ENCODE results near the gene GPC6. TPM values are rescaled to one million over a fixed set of nuclear protein-coding genes. Genes with fewer than 3 reads are reported as not detected.
"Not testable (repeated sequence)": the region's sequence is repeated elsewhere in the genome, so short reads cannot be mapped to it uniquely, and the experiment has no call there.

Gene GPC6
- not detected in 2 replicates for total RNA-seq (2014; rRNA removed; shearing (Covaris generic))

DNA sequence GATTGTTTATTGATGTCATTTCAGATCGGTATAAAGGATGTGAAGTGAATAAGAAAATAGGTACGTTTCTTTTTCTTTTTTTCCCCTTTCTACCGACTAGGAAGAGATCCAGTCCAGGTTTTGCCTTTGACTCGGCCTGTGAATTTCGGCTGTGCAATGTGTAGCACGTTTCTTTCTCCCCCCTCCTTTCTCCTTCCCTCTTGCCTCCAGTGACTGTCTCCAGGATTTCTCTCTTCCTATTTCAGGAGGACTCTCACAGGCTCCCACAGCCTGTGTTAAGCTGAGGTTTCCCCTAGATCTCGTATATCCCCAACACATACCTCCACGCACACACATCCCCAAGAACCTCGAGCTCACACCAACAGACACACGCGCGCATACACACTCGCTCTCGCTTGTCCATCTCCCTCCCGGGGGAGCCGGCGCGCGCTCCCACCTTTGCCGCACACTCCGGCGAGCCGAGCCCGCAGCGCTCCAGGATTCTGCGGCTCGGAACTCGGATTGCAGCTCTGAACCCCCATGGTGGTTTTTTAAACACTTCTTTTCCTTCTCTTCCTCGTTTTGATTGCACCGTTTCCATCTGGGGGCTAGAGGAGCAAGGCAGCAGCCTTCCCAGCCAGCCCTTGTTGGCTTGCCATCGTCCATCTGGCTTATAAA is at the start of gene GPC6:
GPC6 (plus strand) TSS at position 185 of the 657 bp plus-strand sequence.
- DNase-seq (ENCODE audit: low spot score) = no peak

DNA sequence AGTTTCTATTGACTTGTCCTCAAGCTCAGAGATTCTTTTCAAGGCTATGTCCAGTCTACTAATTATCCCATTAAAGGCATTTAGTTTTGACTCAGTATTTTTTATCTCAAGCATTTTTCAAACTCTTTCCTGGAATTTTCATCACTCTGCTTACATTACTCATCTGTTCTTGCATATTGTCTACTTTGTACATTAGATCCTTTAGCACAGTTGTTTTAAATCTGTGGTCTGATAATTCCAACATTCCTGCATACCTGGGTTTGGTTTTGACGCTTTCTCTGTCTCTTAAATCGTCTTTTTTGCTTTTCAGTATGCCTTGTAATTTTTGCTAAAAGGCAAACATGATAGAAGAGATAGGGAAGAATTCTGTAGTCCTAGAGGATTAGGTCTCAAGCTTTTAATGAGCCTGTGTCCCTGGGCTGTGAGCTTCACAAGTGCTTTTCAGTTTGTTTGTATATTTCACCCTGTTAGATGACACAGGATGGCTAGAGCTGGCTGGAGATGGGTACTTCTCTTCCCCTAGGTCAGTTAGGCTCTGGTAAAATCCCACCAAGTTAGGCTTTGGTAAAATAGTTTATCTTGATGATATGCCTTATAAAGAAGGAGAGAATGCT is 46.1 kb upstream of the GPC6 start:
- DNase-seq (ENCODE audit: low spot score) = no peak

DNA sequence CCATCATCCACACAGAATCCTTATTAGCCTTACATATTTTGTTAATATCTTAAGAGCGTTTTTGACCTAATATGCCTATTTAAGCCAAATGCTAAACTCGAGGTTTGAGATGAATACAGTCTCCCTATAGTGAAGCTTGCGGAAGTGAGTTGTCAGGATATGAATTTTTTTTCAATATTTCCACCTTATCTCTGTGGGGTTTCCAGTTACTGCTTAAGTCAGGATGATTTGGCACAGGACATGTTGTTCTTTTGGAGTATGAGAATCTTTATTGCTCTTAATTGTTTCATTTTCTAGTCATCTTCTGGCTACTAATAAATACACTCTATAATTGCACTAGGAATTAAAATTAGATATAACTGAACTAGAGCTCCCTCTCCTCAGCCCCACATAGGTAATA is 44.2 kb upstream of the GPC6 start:
- DNase-seq (ENCODE audit: low spot score) = no peak

DNA sequence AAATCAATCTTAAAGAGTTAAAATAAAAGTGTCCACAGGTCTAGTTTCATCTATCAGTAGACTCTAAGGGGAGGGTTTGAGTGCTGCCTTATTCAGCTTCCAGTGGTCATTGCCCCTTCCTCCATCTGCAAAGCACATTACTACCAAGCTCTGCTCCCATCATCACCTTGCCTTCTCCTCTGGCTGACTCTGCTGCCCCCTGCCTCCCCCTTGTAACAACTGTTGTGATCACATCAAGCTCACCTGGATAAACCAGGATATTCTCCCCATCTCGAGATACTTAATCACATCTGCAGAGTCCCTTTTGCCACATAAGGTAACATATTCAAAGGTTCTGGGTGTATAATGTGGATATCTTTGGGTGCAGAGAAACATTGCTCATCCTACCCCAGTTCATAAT is 43.3 kb upstream of the GPC6 start:
- DNase-seq (ENCODE audit: low spot score) = no peak

DNA sequence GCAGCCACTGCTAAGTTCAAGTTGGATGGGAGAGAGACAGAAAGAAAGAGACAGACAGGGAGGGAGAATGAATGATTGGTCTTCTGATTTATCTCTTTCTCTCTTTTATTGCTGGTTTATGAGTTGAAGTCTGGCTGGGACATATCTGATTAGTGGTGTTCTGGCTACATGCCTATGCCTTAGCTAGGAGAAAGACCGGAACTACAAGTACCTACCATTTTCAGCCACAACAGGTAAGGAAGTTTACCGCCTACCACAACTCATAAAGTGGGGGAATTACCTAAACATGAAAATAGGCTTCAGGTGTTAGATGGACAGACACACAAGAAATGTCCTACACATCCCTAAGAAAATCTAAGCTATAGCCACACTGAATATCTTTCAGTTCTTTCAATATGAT is 36.6 kb upstream of the GPC6 start:
- DNase-seq (ENCODE audit: low spot score) = no peak

DNA sequence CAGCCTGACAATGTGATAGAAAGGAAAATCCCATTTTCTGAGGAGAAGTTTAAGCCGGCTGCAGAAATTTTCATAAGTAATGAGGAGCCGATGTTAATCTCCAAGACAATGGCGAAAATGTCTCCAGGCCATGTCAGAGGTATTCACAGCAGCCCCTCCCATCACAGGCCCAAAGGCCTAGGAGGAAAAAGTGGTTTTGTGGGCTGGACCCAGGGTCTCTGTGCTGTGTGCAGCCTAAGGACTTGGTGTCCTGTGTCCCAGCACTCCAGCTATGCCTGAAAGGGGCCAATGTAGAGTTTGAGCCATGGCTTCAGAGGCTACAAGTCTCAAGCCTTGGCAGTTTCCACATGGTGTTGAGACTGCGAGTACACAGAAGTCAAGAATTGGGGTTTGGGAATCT is 32.9 kb upstream of the GPC6 start:
- no peak for DNase-seq (ENCODE audit: low spot score)

DNA sequence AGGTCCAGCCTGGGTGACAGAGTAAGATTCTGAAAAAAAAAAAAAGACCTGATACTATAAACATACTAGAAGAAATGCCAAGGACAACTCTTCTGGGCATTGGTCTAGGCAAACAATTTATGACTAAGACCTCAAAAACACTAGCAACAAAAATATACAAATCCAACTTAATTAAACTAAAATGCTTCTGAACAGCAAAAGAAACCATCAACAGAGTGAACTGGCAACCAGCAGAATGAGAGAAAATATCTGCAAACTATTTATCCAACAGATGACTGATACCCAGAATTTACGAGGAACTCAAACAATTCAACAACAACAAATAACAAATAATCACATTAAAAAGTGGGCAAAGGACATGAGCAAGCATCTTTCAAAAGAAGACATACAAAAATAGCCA is 26.8 kb upstream of the GPC6 start:
- DNase-seq (ENCODE audit: low spot score) = no peak

DNA sequence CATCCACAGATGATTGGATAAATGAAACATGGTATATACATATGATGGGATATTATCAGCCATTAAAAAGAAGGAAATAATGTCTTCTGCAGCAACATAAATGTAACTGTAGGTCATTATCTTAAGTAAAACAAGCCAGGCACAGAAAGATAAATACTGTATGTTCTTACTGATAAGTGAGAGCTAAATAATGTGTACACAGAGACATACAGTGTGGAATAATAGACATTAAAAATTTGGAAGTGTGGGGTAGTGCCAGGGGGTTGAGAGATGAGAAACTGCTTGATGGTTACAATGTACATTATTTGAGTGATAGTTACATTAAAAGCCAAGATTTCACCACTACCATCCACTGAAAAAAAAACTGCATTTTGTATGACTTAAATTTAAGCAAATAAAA is 26.0 kb upstream of the GPC6 start:
- DNase-seq (ENCODE audit: low spot score) = no peak

DNA sequence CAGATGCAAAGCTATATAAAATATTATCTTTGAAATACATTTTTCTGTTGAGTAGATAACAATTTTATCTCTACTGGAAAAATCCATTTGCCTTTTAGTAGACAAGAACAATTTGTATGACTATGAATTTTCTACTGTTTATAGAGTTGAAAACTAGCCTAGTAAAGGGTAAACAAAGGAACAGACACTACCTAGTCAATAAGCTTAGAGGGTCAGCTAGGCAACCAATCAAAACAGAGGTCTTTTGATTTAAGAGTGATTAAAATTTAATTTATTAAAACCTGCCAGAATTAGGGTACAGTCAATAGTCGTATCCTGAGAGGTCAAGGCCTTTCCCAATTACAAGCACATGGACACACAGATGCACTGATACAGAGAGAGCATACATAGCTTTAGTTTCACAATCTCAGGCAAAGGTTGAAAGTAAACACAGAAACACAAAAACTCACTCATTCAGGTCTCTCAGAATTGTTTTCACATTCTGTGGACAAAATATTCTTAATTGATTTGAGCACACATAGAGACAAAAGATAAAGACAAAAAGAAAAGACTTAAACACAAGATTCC is 24.5 kb upstream of the GPC6 start:
- no peak for DNase-seq (ENCODE audit: low spot score)

DNA sequence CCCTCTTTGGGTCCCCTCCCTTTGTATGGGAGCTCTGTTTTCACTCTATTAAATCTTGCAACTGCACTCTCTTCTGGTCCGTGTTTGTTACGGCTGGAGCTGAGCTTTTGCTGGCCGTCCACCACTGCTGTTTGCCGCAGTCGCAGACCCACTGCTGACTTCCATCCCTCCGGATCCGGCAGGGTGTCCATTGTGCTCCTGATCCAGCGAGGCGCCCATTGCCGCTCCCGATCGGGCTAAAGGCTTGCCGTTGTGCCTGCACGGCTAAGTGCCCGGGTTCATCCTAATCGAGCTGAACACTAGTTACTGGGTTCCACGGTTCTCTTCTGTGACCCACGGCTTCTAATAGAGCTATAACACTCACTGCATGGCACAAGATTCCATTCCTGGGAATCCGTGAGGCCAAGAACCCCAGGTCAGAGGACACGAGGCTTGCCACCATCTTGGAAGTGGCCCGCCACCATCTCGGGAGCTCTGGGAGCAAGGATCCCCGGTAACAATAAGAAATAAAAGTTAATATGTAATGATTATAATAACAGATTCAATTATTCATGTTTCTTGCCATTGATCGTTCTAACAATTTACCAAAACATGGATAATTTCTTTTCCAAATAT is 19.7 kb upstream of the GPC6 start:
- DNase-seq (ENCODE audit: low spot score) = not testable (repeated sequence)

DNA sequence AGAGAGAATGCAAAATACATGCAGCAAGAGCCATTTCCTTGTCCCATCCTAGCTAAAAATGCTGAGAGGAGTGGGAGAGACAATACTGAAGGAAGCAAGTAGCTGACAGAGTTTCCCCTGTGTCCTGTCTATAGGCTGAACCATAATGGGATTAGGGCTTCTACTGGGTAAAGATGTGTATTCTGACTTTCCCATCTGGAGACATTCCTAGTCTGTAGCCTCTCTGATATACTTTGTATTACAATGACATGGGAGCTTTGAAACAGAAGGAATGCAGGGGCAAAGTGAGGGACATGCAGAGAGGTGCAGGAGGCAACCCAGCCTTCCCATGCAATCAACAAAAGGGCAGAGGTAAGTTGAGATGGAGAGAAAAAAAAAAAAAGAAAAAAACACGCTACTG is 10.5 kb upstream of the GPC6 start:
- no peak for DNase-seq (ENCODE audit: low spot score)

DNA sequence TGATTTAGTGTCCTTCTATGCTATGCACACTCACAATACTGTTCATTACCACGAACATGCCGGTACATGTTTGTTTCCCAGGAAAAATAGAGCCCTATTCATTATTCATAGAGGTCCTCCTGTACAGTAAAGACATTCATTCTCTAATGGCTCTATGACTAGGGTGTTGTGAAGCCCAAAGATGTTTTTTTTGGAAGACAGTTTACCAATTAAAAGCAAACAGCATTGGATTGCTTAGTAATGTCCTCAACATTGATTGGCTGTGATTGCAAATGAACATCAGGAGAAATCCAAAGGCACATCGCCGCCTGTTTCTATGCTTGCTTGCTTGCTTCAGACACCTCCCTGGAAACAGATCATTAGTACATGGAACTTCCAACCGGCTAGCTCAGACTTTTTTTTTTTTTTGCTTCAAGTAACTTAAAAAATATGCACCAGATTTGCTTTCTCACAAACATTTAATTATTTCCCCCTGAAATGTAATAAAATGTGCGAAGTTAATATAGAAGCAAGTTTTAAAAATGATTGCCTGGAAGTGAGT is 8.8 kb upstream of the GPC6 start:
- DNase-seq (ENCODE audit: low spot score) = no peak

DNA sequence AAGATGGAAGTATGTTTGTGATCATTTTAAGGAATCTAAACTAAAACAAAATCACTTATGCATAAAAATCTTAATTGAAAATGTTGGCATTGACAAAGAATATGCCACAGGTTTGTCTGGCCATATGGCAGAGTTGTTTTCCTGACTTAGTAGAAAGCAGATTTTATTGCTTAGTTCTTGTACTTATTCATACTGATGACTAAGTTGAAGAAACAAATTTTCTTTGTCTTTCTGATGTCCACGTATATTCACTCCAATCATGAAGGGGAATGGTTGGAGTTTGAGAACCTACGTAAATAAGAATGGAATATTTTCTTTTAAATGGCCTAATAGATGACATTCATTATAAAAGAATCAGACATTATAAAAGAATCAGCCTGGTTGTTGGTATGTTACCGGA is 8.0 kb upstream of the GPC6 start:
- DNase-seq (ENCODE audit: low spot score) = no peak

DNA sequence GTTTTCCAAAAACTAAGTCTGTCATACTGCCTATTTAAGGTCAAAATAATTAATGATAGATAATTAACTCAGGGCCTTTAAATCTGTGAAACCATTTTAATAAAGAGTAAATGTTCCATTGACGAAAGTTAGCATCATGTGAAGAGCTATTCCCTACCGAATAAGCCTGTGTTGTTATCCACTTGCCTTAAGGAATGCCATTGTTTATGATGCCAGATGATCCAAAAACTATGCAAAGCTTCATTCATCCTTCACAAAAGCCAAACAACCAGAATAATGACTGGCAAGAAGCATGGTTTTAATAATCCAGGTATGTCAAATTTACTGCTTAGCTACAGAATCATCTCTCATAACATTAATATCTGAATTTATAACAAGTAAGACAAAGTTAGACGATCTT is 6.5 kb upstream of the GPC6 start:
- DNase-seq (ENCODE audit: low spot score) = no peak

DNA sequence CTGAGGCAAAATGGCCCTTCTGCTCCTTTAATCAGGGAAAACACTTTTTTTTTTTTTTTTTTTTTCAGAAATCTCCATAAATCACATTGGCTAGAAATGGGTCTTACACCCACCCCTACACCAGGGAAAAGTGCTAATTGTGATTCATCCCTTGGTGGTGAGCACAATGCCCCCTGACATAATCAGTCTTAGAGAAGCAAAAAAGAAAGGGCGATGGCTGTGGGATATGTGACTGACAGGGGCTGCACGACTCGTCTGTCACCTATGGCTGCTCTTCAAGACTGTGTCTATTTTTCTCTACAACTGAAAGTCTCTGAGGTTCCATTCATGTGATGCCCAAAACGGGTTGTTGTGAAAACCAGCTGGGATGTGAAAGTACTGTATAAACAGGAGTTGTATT is 3.6 kb upstream of the GPC6 start:
- no peak for DNase-seq (ENCODE audit: low spot score)

DNA sequence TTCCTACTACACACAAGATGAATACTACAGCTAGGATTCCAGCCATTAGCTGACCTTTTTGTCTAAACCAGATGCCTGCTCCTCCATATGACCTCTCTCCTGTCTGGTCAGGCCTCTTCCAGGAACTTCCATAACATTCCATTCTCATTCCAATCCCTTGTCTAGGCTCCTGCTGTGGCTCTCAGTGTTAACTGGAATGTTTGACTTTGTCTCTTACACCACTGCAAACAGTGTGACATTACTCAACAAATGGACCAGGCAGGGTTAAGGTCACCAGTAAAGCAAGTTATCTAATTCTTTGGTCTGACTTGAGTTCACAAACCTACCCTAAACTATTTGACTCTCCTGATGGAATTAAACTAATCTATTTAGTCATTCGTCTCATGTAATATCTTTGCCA is 2.1 kb upstream of the GPC6 start:
- no peak for DNase-seq (ENCODE audit: low spot score)

DNA sequence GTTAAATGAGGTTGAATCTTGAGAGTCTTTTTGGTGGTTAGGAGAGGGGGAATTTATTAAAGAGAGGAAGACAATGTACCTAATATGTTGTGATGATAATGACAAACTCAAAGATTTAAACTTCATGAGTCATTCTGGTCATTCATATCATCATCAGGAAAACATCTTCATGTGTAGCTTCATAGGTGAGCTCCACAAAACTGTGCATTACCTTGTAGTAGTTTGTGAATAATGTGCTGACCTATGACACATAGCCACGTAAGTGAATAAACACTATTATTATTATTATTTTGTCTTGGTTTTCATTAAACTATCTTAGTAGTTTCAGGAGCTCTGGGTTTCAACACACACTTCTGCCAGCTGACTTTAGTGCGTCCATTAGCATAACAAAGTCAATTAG is 997 bp upstream of the GPC6 start:
- DNase-seq (ENCODE audit: low spot score) = no peak

DNA sequence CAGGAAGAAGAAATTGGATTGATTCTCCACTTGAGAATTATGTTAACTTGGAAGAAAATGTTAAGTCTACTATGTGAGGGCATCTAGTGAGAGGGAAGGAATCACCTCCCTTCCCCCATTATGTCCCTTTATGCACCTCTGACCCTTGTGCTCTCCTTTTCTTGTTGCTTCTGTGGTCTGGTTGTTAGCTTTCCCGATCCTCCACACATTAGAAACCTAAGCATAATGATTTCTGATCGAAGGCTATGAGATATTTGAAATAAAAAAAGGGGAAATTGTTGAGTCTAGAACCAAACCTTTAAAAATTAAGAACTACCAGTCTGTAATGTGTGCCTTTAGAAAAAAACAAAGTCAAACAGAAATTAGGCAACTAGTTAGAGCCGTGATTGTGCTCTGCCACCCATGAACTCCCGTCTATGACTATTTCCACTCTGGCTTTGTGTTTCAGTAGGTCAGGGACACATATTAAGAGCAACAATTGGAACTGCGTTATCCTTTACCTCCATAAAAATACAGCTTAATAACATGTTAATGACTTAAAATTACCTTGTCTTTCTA is 463 bp upstream of the GPC6 start:
- no peak for DNase-seq (ENCODE audit: low spot score)

DNA sequence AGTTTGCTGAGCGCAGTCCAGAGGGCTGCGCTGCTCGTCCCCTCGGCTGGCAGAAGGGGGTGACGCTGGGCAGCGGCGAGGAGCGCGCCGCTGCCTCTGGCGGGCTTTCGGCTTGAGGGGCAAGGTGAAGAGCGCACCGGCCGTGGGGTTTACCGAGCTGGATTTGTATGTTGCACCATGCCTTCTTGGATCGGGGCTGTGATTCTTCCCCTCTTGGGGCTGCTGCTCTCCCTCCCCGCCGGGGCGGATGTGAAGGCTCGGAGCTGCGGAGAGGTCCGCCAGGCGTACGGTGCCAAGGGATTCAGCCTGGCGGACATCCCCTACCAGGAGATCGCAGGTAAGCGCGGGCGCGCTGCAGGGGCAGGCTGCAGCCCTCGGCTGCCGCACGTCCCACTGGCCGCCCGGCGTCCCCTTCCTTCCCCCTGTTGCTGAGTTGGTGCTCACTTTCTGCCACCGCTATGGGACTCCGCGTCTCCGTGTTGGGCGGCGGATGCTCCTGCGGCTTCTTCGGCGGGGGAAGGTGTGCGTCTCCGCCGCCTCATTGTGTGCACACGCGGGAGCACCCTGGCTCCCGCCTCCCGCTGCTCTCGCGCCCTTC is 772 bp downstream of the GPC6 start:
- no peak for DNase-seq (ENCODE audit: low spot score)

DNA sequence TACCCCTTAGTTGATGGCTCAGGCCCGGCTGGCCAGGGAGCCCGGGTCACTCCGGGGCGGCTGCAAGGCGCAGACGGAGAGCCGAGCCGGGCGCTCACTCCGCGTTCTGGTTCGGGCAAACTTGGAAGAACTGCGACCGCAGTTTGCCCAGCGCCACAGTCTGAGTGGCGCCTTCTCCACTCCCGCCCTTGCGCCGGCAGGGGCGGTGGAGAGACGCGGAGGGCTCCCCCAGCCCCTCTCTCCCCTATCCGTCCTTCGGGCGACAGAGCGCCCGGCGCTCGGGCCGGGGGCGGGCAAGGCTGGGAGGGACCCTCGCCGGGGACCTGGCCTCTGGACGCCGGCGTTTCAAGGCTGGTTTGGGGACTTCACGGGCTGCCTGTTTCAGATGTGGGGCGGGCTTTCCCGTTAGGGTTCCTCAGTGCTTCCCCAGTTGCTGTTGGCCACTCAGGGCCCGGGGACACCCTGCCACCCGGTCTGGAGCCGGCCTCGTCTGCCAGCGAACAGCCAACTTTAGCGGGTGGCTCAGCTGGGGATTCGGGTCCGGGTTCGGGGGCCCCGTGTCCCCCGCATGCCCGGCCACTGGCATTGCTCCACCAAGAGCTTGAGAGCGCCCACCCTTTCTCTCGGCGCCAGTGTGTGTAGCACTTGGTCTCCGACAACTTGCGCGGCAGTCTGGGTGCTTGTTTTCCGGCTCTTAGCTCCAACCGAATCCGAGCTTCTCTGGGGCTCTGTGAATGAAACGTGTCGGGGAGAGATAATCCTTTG is 1.5 kb downstream of the GPC6 start:
- DNase-seq (ENCODE audit: low spot score) = no peak

DNA sequence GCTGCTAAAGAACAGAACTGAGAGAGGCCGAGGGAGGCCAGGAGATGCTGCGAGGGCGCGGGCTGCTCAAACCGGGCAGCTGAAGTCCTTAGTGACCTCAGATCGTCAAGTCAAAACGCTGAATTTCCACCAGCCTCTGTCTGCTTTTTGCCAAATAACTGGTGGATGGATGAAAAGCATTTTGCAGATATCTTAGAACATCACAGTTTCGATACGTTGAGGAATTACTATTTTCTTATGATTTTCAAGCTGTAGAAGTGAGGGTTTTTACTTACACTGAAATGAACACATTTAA is 2.0 kb downstream of the GPC6 start:
- DNase-seq (ENCODE audit: low spot score) = no peak
